T-cell (primary cell): ENCODE data around the gene SRR. TPM values are rescaled to one million over a fixed set of nuclear protein-coding genes. Genes with fewer than 3 reads are reported as not detected.

ENCODE experiments used
- ATAC-seq, 4 experiments: fragments of 200-7000 bp in 3 of 4; fragments of 150-1000 bp in 1 of 4; cut with Tn5 transposase; replicated peaks in 1 of 4; 1 replicate in 3 of 4; 2 replicates in 1 of 4; pipeline ENCODE4 v1.10.0; 2021; ENCODE audit warnings: moderate library complexity in 3 of 4, mild to moderate bottlenecking in 2 of 4, moderate number of reproducible peaks in 1 of 4
- CTCF ChIA-PET, 2 donors: fragments of 300-600 bp; sonication (Branson Sonifier 250); formaldehyde crosslinking; loops; one replicate each; lab custom pipeline; 2022; ENCODE audit warnings: antibody characterized with exemption in 2 of 2; lab: Charles Lee
- POLR2A ChIA-PET, 2 donors: fragments of 300-600 bp; sonication (Branson Sonifier 250); formaldehyde crosslinking; loops; one replicate each; lab custom pipeline; 2022; ENCODE audit warnings: antibody characterized with exemption in 2 of 2; lab: Charles Lee
- DNase-seq, 35 experiments: peaks; one replicate each; pipeline versions ENCODE4 v3.0.0 to v3.0.0-alpha.2; 2013 to 2023
- H3K27ac ChIP-seq: one replicate; pipeline ENCODE4 v1.5.1; 2013; ENCODE audit warnings: low read length
- H3K27me3 ChIP-seq, 2 experiments: replicated peaks in 1 of 2; 1 replicate in 1 of 2; 2 replicates in 1 of 2; pipeline versions ENCODE4 v1.6.1 to v1.7.0; 2013; ENCODE audit warnings: low read length in 1 of 2, mixed read lengths in 1 of 2; ENCODE audit not compliant: control insufficient read depth in 2 of 2, insufficient read depth in 2 of 2; ENCODE audit errors: extremely low read depth in 1 of 2
- H3K36me3 ChIP-seq, 2 donors: 1 replicate in 1 of 2; 2 replicates in 1 of 2; pipeline versions ENCODE4 v1.6.1 to v1.7.0; 2013; ENCODE audit warnings: low read length in 1 of 2; ENCODE audit not compliant: control insufficient read depth in 2 of 2, insufficient read depth in 1 of 2; ENCODE audit errors: extremely low read depth in 1 of 2
- H3K4me1 ChIP-seq, 2 experiments: 1 replicate in 1 of 2; 2 replicates in 1 of 2; pipeline versions ENCODE4 v1.6.1 to v1.7.0; 2013; ENCODE audit warnings: low read length in 2 of 2, mixed read lengths in 1 of 2; ENCODE audit not compliant: insufficient read depth in 2 of 2, control insufficient read depth in 1 of 2; ENCODE audit errors: extremely low read depth in 1 of 2
- H3K4me3 ChIP-seq, 2 donors: 1 replicate in 1 of 2; 2 replicates in 1 of 2; pipeline versions ENCODE4 v1.5.1 to v1.7.0; 2013; ENCODE audit warnings: mild to moderate bottlenecking in 2 of 2, low read length in 1 of 2, moderate library complexity in 1 of 2; ENCODE audit not compliant: control insufficient read depth in 1 of 2; ENCODE audit errors: extremely low read depth in 1 of 2
- H3K9me3 ChIP-seq: 2 replicates; pipeline ENCODE4 v1.7.0; 2013
- H3K27ac Mint-ChIP-seq, 2 donors: one replicate each; pipeline ENCODE4 v1.8.0; 2020 to 2021; ENCODE audit warnings: mild to moderate bottlenecking in 2 of 2, mixed read lengths in 2 of 2
- H3K27me3 Mint-ChIP-seq, 2 donors: one replicate each; pipeline ENCODE4 v1.8.0; 2021 to 2022; ENCODE audit warnings: mixed read lengths in 2 of 2
- H3K36me3 Mint-ChIP-seq: one replicate; pipeline ENCODE4 v1.8.0; 2021; ENCODE audit warnings: mixed read lengths
- H3K4me1 Mint-ChIP-seq, 3 donors: one replicate each; pipeline ENCODE4 v1.8.0; 2020 to 2022; ENCODE audit warnings: mixed read lengths in 3 of 3, mild to moderate bottlenecking in 1 of 3
- H3K4me3 Mint-ChIP-seq, 3 donors: one replicate each; pipeline ENCODE4 v1.8.0; 2020 to 2022; ENCODE audit warnings: mild to moderate bottlenecking in 3 of 3, mixed read lengths in 3 of 3, moderate library complexity in 3 of 3
- H3K9me3 Mint-ChIP-seq, 3 donors: one replicate each; pipeline ENCODE4 v1.8.0; 2020 to 2022; ENCODE audit warnings: mixed read lengths in 3 of 3
- WGBS: methylation state at CpG from one replicate; pipeline ENCODE4 v1.1.5; 2013; ENCODE audit warnings: missing lambda C conversion rate; ENCODE audit not compliant: insufficient coverage; 5-methylcytosine and 5-hydroxymethylcytosine counted together
- total RNA-seq, 35 experiments: library from RNA in 6 of 35; stranded (reverse) in 6 of 35; fragments of 120-200 nt in 1 of 35; gene quantifications; one replicate each; pipeline versions ENCODE4 v1.2.1 to v1.2.4 and lab custom pipeline; 2013 to 2026

The SRR gene
- total RNA-seq, 5 donors from 2014 or later (not counting 1 experiment from before 2014, with no cell fraction given), result 3.5 to 8.8 (median 5.2) TPM

GRCh38 chr17:2282297-2282873, 21.4 kb upstream of the SRR start:
- H3K36me3 Mint-ChIP-seq, result peaks cover 57% of the 10 kb centered on the region

GRCh38 chr17:2283302-2283701, 20.4 kb upstream of the SRR start:
- no peaks in the 10 kb centered on the region for H3K27me3 Mint-ChIP-seq
- CTCF ChIA-PET, result interaction anchor here (0.6 to 2.9 kb wide), 8 partner anchors 14 to 254 kb away, joined by 3 to 32 read pairs (median 4); partner anchors contain the start of gene HIC1 (in 1 of the 2)
- Histone ChIP-seq H3K27ac (no peak overlapping the region), H3K4me1 (peaks cover 12 to 14% of the 10 kb centered on the region in 2 experiments), H3K36me3 (peaks cover 6 to 72% of the 10 kb centered on the region in 2 donors), H3K27me3 (no peaks in the 10 kb centered on the region), H3K4me3 (no peak overlapping the region), H3K9me3 (no peaks in the 10 kb centered on the region)
- H3K4me3 Mint-ChIP-seq, result no peak overlapping the region
- ATAC-seq (no peak), DNase-seq (no peak)
- H3K27ac Mint-ChIP-seq, result peak overlapping the region in 1 of 2 donors; percentile 52
- peaks cover 25 to 32% (median 29%) of the 10 kb centered on the region in 3 donors for H3K4me1 Mint-ChIP-seq
- WGBS, result 89% methylated on average over 7 of the region's 7 CpGs
- no peaks in the 10 kb centered on the region for H3K9me3 Mint-ChIP-seq
- POLR2A ChIA-PET, result interaction anchor here in 1 of 2 donors (0.6 kb wide), 1 partner anchor 12 kb away, joined by 3 read pairs; no protein-coding TSS in a partner anchor
- peaks cover 65% of the 10 kb centered on the region for H3K36me3 Mint-ChIP-seq

More at GRCh38 chr17:2282297-2282873, 21.4 kb upstream of the SRR start:
- no peak overlapping the region for H3K27ac ChIP-seq
- H3K27me3 Mint-ChIP-seq, result no peaks in the 10 kb centered on the region
- ChIA-PET POLR2A (no interaction called here), CTCF (interaction anchor here (0.6 to 2.9 kb wide), 7 partner anchors 15 to 228 kb away, joined by 3 to 32 read pairs (median 4); partner anchors contain the start of gene HIC1 (in 1 of the 2))
- no peaks in the 10 kb centered on the region for H3K9me3 Mint-ChIP-seq
- peak in 1 of 35 experiments; percentile 80 for DNase-seq
- no peaks in the 10 kb centered on the region for H3K9me3 ChIP-seq
- H3K27ac Mint-ChIP-seq, result peak overlapping the region; percentile 34 to 44
- H3K4me1 Mint-ChIP-seq, result peaks cover 26 to 32% (median 30%) of the 10 kb centered on the region in 3 donors
- no peak overlapping the region for H3K4me3 Mint-ChIP-seq
- H3K4me3 ChIP-seq, result no peak overlapping the region
- peaks cover 12 to 14% of the 10 kb centered on the region in 2 experiments for H3K4me1 ChIP-seq
- WGBS, result 87% methylated on average over 4 of the region's 7 CpGs
- H3K36me3 ChIP-seq, result peaks cover 6 to 64% of the 10 kb centered on the region in 2 donors
- H3K27me3 ChIP-seq, result no peaks in the 10 kb centered on the region
- ATAC-seq, result peak in 2 of 4 experiments; percentile 48 to 54

GRCh38 chr17:2289878-2290478, 13.8 kb upstream of the SRR start:
- Histone ChIP-seq H3K27ac (no peak overlapping the region), H3K27me3 (no peaks in the 10 kb centered on the region), H3K4me3 (no peak overlapping the region), H3K36me3 (peaks cover 1 to 65% of the 10 kb centered on the region in 2 donors), H3K9me3 (no peaks in the 10 kb centered on the region), H3K4me1 (no peaks in the 10 kb centered on the region)
- Mint-ChIP-seq H3K27ac (no peak overlapping the region), H3K27me3 (no peaks in the 10 kb centered on the region), H3K9me3 (no peaks in the 10 kb centered on the region), H3K4me3 (no peak overlapping the region), H3K36me3 (peaks cover 56% of the 10 kb centered on the region), H3K4me1 (peaks cover 7 to 14% (median 9%) of the 10 kb centered on the region in 3 donors)
- CTCF ChIA-PET, result interaction anchor here in 1 of 2 donors (0.6 kb wide), 1 partner anchor 141 kb away, joined by 6 read pairs; no protein-coding TSS in a partner anchor
- DNase-seq (no peak), ATAC-seq (no peak)
- 78% methylated on average over 1 of the region's 5 CpGs for WGBS
- POLR2A ChIA-PET, result no interaction called here

- Histone ChIP-seq H3K27ac (no peak overlapping the region), H3K4me3 (no peak overlapping the region), H3K4me1 (no peaks in the 10 kb centered on the region), H3K9me3 (no peaks in the 10 kb centered on the region), H3K36me3 (peaks cover 6 to 76% of the 10 kb centered on the region in 2 donors), H3K27me3 (no peaks in the 10 kb centered on the region)
- CTCF ChIA-PET, result interaction anchor here in 1 of 2 donors (1.2 kb wide), 1 partner anchor 21 kb away, joined by 5 read pairs; no protein-coding TSS in a partner anchor
- Mint-ChIP-seq H3K4me1 (peaks cover 22 to 29% (median 26%) of the 10 kb centered on the region in 3 donors), H3K9me3 (no peaks in the 10 kb centered on the region), H3K27me3 (no peaks in the 10 kb centered on the region), H3K27ac (no peak overlapping the region), H3K36me3 (peaks cover 67% of the 10 kb centered on the region), H3K4me3 (no peak overlapping the region)
- DNase-seq (no peak), ATAC-seq (no peak)
- 100% methylated on average over 1 of the region's 2 CpGs for WGBS
- POLR2A ChIA-PET, result no interaction called here
Observed at GRCh38 chr17:2292100-2292499, 11.7 kb upstream of the SRR start.

GRCh38 chr17:2295575-2295974, 8.2 kb upstream of the SRR start:
- ATAC-seq (no peak), DNase-seq (no peak)
- ChIA-PET POLR2A (no interaction called here), CTCF (no interaction called here)
- Mint-ChIP-seq H3K27me3 (no peaks in the 10 kb centered on the region), H3K9me3 (no peaks in the 10 kb centered on the region), H3K4me3 (no peak overlapping the region), H3K36me3 (peaks cover 69% of the 10 kb centered on the region), H3K27ac (peak overlapping the region; percentile 7 to 29), H3K4me1 (peaks cover 46 to 54% (median 51%) of the 10 kb centered on the region in 3 donors)
- Histone ChIP-seq H3K9me3 (no peaks in the 10 kb centered on the region), H3K4me1 (peaks cover 0 to 3% of the 10 kb centered on the region in 2 experiments), H3K27me3 (no peaks in the 10 kb centered on the region), H3K4me3 (no peak overlapping the region), H3K27ac (no peak overlapping the region), H3K36me3 (peaks cover 16 to 82% of the 10 kb centered on the region in 2 donors)
- WGBS, result 53% methylated on average over 1 of the region's 1 CpG

- Mint-ChIP-seq H3K9me3 (no peaks in the 10 kb centered on the region), H3K36me3 (peaks cover 59% of the 10 kb centered on the region), H3K27me3 (no peaks in the 10 kb centered on the region), H3K4me3 (no peak overlapping the region), H3K27ac (no peak overlapping the region), H3K4me1 (peaks cover 61 to 68% (median 66%) of the 10 kb centered on the region in 3 donors)
- Histone ChIP-seq H3K4me1 (peaks cover 3 to 11% of the 10 kb centered on the region in 2 experiments), H3K36me3 (peaks cover 16 to 75% of the 10 kb centered on the region in 2 donors), H3K27ac (no peak overlapping the region), H3K4me3 (no peak overlapping the region), H3K9me3 (no peaks in the 10 kb centered on the region), H3K27me3 (no peaks in the 10 kb centered on the region)
- ChIA-PET CTCF (interaction anchor here in 1 of 2 donors (0.7 to 1.2 kb wide), 2 partner anchors 14 to 30 kb away, joined by 3 read pairs; no protein-coding TSS in a partner anchor), POLR2A (interaction anchor here in 1 of 2 donors (0.6 kb wide), 1 partner anchor 1614 kb away, joined by 5 read pairs; no protein-coding TSS in a partner anchor)
- WGBS, result no CpG with 5 or more reads among the region's 5 CpGs
- DNase-seq, result no peak
- no peak for ATAC-seq
Observed at GRCh38 chr17:2297023-2297422, 6.7 kb upstream of the SRR start.
